ENCODE measurements around the gene MS4A3.

DNA sequence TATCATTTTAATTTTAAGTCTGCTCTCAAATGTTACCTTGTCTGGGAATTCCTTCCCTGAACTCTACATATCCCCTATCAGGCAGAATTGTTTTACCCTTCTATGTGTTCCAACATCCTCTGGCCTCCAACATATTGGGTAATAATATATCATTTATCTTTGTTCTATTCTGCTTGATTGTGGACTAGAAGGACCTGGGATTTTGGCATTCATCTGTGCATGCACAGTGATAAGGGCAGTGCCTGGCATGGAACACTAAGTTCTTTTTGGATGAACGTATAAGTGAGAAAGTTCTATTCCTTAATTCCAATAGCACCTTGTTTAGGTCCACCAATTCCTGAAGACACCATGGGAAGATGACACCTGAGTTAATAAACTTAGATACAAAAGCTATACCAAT is 30.8 kb downstream of the MS4A3 start:
- no peak for TF ChIP-seq BHLHE40 (IDR thresholded peaks at IDR 0.05; ENCODE audit: borderline replicate concordance)
- TF ChIP-seq, protein P1, sequence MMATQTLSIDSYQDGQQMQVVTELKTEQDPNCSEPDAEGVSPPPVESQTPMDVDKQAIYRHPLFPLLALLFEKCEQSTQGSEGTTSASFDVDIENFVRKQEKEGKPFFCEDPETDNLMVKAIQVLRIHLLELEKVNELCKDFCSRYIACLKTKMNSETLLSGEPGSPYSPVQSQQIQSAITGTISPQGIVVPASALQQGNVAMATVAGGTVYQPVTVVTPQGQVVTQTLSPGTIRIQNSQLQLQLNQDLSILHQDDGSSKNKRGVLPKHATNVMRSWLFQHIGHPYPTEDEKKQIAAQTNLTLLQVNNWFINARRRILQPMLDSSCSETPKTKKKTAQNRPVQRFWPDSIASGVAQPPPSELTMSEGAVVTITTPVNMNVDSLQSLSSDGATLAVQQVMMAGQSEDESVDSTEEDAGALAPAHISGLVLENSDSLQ (IDR thresholded peaks at IDR 0.05) = no peak
- no peak for TF ChIP-seq HDGF (IDR thresholded peaks at IDR 0.05; ENCODE audit: borderline replicate concordance)
- no peak for TF ChIP-seq FOXM1 (IDR thresholded peaks at IDR 0.05; ENCODE audit: borderline replicate concordance)
- no peak for TF ChIP-seq SP1 (IDR thresholded peaks at IDR 0.05)
- no peak for TF ChIP-seq CTBP1 (IDR thresholded peaks at IDR 0.05; ENCODE audit: borderline replicate concordance)
- no peak for TF ChIP-seq FOXA1 (IDR thresholded peaks at IDR 0.05)
- TF ChIP-seq ZNF384 (IDR thresholded peaks at IDR 0.05) = no peak

Data from HEK293T (cell line).